Kidney (tissue), 14 donors: ENCODE data around the gene DNAH3. TPM values are rescaled to one million over a fixed set of nuclear protein-coding genes. Genes with fewer than 3 reads are reported as not detected.

Experiments
- DNase-seq, 5 donors: peaks; one replicate each; pipeline ENCODE4 v3.0.0-alpha.2; 2013 to 2020
- FAIRE-seq: peaks from 2 replicates; lab custom pipeline; 2012; peaks lifted over from hg19 to GRCh38; lab: Jason Lieb, UNC
- H3K27ac ChIP-seq, 2 donors: one replicate each; pipeline ENCODE4 v1.7.0; 2013; ENCODE audit warnings: low read depth in 2 of 2, low read length in 2 of 2, inconsistent platforms in 1 of 2
- H3K27me3 ChIP-seq: one replicate; pipeline ENCODE4 v1.7.1; 2013; ENCODE audit warnings: low read length, inconsistent platforms; ENCODE audit not compliant: control insufficient read depth, insufficient read depth
- H3K36me3 ChIP-seq, 3 donors: one replicate each; pipeline versions ENCODE4 v1.7.0 to v1.7.1; 2013; ENCODE audit warnings: low read length in 3 of 3, control low read depth in 1 of 3, inconsistent platforms in 1 of 3; ENCODE audit not compliant: insufficient read depth in 3 of 3, control insufficient read depth in 2 of 3
- H3K4me1 ChIP-seq, 3 donors: one replicate each; pipeline versions ENCODE4 v1.7.0 to v1.7.1; 2013; ENCODE audit warnings: low read length in 3 of 3, inconsistent platforms in 1 of 3, low read depth in 1 of 3; ENCODE audit not compliant: control insufficient read depth in 2 of 3, insufficient read depth in 2 of 3
- H3K4me3 ChIP-seq, 3 donors: one replicate each; pipeline versions ENCODE4 v1.7.0 to v1.8.1; 2013; ENCODE audit warnings: low read length in 3 of 3, control low read depth in 1 of 3, inconsistent platforms in 1 of 3
- H3K9ac ChIP-seq, 3 donors: one replicate each; pipeline versions ENCODE4 v1.7.0 to v1.7.1; 2013; ENCODE audit warnings: low read length in 3 of 3, control low read depth in 1 of 3, inconsistent platforms in 1 of 3
- H3K9me3 ChIP-seq, 3 donors: one replicate each; pipeline versions ENCODE4 v1.7.0 to v1.7.1; 2013; ENCODE audit warnings: low read length in 3 of 3, control low read depth in 1 of 3, inconsistent platforms in 1 of 3; ENCODE audit not compliant: control insufficient read depth in 2 of 3, insufficient read depth in 1 of 3
- intact Hi-C: fragments of 100-400 bp; cut with DNase I; formaldehyde crosslinking; loops from one replicate; pipeline ENCODE4 v1.11.1; 2022
- polyA plus RNA-seq: library from polyadenylated mRNA; stranded (reverse); fragments of 350-450 nt; fragmentation: Illumina TruSeq; extraction: RNeasy Lipid Tissue Mini Kit (QIAGEN cat#74804); gene quantifications from one replicate; pipeline ENCODE4 v1.2.3, GENCODE V29; 2014; ENCODE audit warnings: low read depth, low replicate concordance; ENCODE audit not compliant: insufficient read depth
- total RNA-seq: library from RNA; stranded (reverse); fragmentation: NEBNext Ultra II Directional; extraction: Animal tissue kit (Norgen Biotek cat#: 25700); gene quantifications from one replicate; pipeline ENCODE4 v1.2.1, GENCODE V29; 2021
- TF ChIP-seq, protein P1 (sequence below): IDR thresholded peaks from 3 replicates; pipeline ENCODE4 v1.5.1; 2012; ENCODE audit warnings: mild to moderate bottlenecking, moderate library complexity, borderline replicate concordance; ENCODE audit not compliant: insufficient read depth; ENCODE audit errors: extremely low read depth
- donor health status: control.
- donor health status: control.
- donor health status: control.
- donor health status: control.
- donor health status: control.
- donor health status: DM: yes; HTN: yes; CAD: no.
- donor health status: Normal renal cell carcinoma (clear cell type).

DNAH3 gene
- total and polyA plus RNA-seq, 2 donors from 2014 or later, result 0.19 to 0.57 TPM

DNA sequence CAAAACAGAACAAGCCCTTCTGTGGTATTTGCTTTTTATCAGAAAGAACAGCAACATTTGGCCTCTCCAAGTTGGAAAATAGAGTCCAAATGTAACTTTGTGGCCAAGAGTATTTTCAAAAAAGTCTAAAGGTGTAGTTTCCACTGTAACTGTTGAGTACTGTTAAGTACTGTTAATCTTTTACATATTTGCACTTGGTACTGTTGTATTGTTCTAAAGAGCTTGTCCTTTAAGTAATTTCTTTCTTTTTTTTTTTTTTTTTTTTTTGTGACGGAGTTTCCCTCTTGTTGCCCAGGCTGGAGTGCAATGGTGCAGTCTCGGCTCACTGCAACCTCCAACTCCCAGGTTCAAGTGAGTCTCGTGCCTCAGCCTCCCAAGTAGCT is 29.3 kb upstream of the DNAH3 start:
- no peak overlapping the region for H3K27ac ChIP-seq
- H3K4me3 ChIP-seq, result no peak overlapping the region
- no peaks in the 10 kb centered on the region for H3K27me3 ChIP-seq
- no peaks in the 10 kb centered on the region for H3K4me1 ChIP-seq
- FAIRE-seq (peak; percentile 3), DNase-seq (no peak)
- H3K36me3 ChIP-seq, result peaks cover 0 to 18% (median 6%) of the 10 kb centered on the region in 3 donors
- H3K9ac ChIP-seq, result no peak overlapping the region
- TF ChIP-seq, protein P1, sequence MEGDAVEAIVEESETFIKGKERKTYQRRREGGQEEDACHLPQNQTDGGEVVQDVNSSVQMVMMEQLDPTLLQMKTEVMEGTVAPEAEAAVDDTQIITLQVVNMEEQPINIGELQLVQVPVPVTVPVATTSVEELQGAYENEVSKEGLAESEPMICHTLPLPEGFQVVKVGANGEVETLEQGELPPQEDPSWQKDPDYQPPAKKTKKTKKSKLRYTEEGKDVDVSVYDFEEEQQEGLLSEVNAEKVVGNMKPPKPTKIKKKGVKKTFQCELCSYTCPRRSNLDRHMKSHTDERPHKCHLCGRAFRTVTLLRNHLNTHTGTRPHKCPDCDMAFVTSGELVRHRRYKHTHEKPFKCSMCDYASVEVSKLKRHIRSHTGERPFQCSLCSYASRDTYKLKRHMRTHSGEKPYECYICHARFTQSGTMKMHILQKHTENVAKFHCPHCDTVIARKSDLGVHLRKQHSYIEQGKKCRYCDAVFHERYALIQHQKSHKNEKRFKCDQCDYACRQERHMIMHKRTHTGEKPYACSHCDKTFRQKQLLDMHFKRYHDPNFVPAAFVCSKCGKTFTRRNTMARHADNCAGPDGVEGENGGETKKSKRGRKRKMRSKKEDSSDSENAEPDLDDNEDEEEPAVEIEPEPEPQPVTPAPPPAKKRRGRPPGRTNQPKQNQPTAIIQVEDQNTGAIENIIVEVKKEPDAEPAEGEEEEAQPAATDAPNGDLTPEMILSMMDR, result no peak
- H3K9me3 ChIP-seq, result no peaks in the 10 kb centered on the region
- intact Hi-C loops, result no loop called here

DNA sequence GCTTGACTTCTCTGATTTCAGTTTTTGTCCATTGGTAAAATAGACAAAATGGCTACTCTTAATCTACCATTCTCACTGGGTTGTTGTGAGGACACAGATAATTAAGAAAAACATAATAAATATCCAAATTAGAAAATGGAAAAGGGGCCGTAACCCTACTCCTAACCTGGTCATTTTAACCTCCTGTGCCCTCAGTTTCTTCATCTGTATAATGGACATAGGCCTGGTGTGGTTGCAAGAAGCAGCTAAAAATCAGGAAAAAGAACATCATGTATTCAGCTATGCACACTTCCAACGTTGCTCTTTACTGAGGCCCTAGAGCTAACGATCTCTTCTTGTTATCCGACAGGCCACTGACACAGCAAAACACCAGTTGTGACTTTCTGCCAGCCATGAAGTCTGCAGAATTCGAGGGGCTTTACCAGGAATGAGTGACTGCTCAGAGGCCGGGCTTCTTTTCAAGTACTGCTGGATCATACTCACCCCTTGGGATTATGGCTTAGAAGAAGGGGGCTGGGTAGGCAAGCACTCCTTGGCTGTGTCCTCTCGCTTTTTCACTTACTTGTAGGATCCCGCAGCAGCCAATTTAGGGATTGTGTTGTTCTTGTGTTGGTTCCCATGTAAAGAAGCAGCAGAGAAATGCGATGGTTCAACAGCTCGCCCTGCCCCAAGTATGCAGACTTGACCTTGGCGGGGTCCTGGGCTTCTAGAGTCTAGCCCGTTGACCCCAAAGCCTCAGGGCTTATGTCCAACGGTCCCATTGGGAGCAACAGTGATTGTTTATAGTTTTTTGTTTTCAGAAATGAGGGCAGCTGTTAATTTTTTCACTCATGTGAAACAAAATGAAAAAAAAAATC is 28.7 kb upstream of the DNAH3 start:
- TF ChIP-seq, protein P1, result no peak
- Histone ChIP-seq H3K27ac (peak overlapping the region in 1 of 2 donors; percentile 20), H3K36me3 (peaks cover 0 to 24% (median 6%) of the 10 kb centered on the region in 3 donors), H3K9ac (no peak overlapping the region), H3K27me3 (no peaks in the 10 kb centered on the region), H3K9me3 (no peaks in the 10 kb centered on the region), H3K4me3 (no peak overlapping the region), H3K4me1 (no peaks in the 10 kb centered on the region)
- FAIRE-seq, result no peak
- intact Hi-C loops, result no loop called here
- no peak for DNase-seq

DNA sequence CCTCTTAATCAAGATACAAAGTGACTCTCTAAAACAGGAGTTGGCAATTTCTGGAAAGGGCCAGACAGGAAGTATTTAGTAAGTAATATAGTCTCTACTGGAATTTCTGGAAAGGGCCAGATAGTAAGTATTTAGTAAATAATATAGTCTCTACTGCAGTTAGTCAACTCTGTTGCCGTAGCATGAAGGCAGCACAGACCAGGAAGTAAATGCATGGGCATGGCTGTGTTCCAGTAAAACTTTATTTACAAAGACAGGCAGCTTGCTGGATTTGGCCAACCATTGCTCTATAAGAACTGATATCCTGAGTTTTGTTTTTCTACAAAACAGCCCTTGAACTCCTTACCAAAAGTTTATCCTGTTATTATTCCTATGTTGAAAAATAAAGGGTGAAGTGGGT is 24.8 kb upstream of the DNAH3 start:
- H3K36me3 ChIP-seq, result peaks cover 0 to 28% (median 7%) of the 10 kb centered on the region in 3 donors
- H3K27ac ChIP-seq, result no peak overlapping the region

More for the DNA sequence above, 24.8 kb upstream of the DNAH3 start:
- Histone ChIP-seq H3K9me3 (no peaks in the 10 kb centered on the region), H3K4me1 (no peaks in the 10 kb centered on the region), H3K9ac (no peak overlapping the region), H3K4me3 (no peak overlapping the region), H3K27me3 (no peaks in the 10 kb centered on the region)
- no peak for DNase-seq
- intact Hi-C loops, result no loop called here
- TF ChIP-seq, protein P1, result no peak
- no peak for FAIRE-seq
